Natural killer cell (primary cell): Measurements from ENCODE around the gene KCNQ1OT1. TPM values are rescaled to one million over a fixed set of nuclear protein-coding genes. Genes with fewer than 3 reads are reported as not detected.

Experiments used
- ATAC-seq, 3 donors: fragments of 150-1000 bp in 2 of 3; fragments of 200-7000 bp in 1 of 3; cut with Tn5 transposase; 1 replicate in 1 of 3; 2 replicates in 2 of 3; pipeline ENCODE4 v1.10.0; 2021; ENCODE audit warnings: mild to moderate bottlenecking in 2 of 3, moderate library complexity in 2 of 3
- DNase-seq, 2 donors: peaks; one replicate each; pipeline versions ENCODE4 v3.0.0 to v3.0.0-alpha.2; 2013 to 2021; ENCODE audit warnings: mixed read lengths in 1 of 2
- H3K27ac ChIP-seq: one replicate; pipeline ENCODE4 v1.5.1; 2013; ENCODE audit warnings: mild to moderate bottlenecking, low read length
- H3K27me3 ChIP-seq: one replicate; pipeline ENCODE4 v1.6.1; 2013; ENCODE audit warnings: low read length; ENCODE audit not compliant: control insufficient read depth, insufficient read depth
- H3K36me3 ChIP-seq: one replicate; pipeline ENCODE4 v1.6.1; 2013; ENCODE audit warnings: low read length; ENCODE audit not compliant: control insufficient read depth, insufficient read depth
- H3K4me1 ChIP-seq: one replicate; pipeline ENCODE4 v1.6.1; 2013; ENCODE audit warnings: low read length; ENCODE audit not compliant: control insufficient read depth, insufficient read depth
- H3K4me3 ChIP-seq: one replicate; pipeline ENCODE4 v1.5.1; 2013; ENCODE audit warnings: low read length
- H3K9me3 ChIP-seq: one replicate; pipeline ENCODE4 v1.6.1; 2013; ENCODE audit warnings: low read length; ENCODE audit not compliant: control insufficient read depth, insufficient read depth
- H3K27ac Mint-ChIP-seq, 2 donors: one replicate each; pipeline ENCODE4 v1.8.0; 2022; ENCODE audit warnings: mild to moderate bottlenecking in 2 of 2, mixed read lengths in 2 of 2, moderate library complexity in 1 of 2
- H3K27me3 Mint-ChIP-seq, 2 donors: one replicate each; pipeline ENCODE4 v1.8.0; 2022; ENCODE audit warnings: low read depth in 2 of 2, mixed read lengths in 2 of 2
- H3K36me3 Mint-ChIP-seq: one replicate; pipeline ENCODE4 v1.8.0; 2022; ENCODE audit warnings: mixed read lengths
- H3K4me1 Mint-ChIP-seq, 2 donors: one replicate each; pipeline ENCODE4 v1.8.0; 2022; ENCODE audit warnings: mixed read lengths in 2 of 2
- H3K4me3 Mint-ChIP-seq: one replicate; pipeline ENCODE4 v1.8.0; 2022; ENCODE audit warnings: mild to moderate bottlenecking, moderate library complexity, mixed read lengths
- H3K9me3 Mint-ChIP-seq, 2 donors: one replicate each; pipeline ENCODE4 v1.8.0; 2022; ENCODE audit warnings: mixed read lengths in 2 of 2
- CTCF ChIP-seq: fragments of 200-600 bp; IDR thresholded peaks from one replicate; pipeline ENCODE4 v1.8.0; 2022; ENCODE audit warnings: antibody characterized with exemption
- WGBS: methylation state at CpG from one replicate; pipeline ENCODE4 v1.1.7; 2013; ENCODE audit warnings: missing lambda C conversion rate; ENCODE audit not compliant: insufficient coverage; 5-methylcytosine and 5-hydroxymethylcytosine counted together
- intact Hi-C: fragments of 100-400 bp; cut with micrococcal nuclease; formaldehyde crosslinking; loops from one replicate; pipeline ENCODE4 v1.14.2; 2022
- total RNA-seq, 4 donors: library from RNA; stranded (reverse); fragments of 120-200 nt in 1 of 4; gene quantifications; one replicate each; pipeline versions ENCODE4 v1.2.3 to v1.2.4, GENCODE V29; 2013 to 2022

Gene KCNQ1OT1
- total RNA-seq, 3 donors from 2014 or later (not counting 1 experiment from before 2014, with no cell fraction given): 0.72 to 0.78 (median 0.75) TPM

- Histone ChIP-seq H3K4me3 (no peak overlapping the region), H3K27me3 (no peaks in the 10 kb centered on the region), H3K27ac (no peak overlapping the region), H3K4me1 (no peaks in the 10 kb centered on the region), H3K9me3 (no peaks in the 10 kb centered on the region), H3K36me3 (no peaks in the 10 kb centered on the region)
- no peak for TF ChIP-seq CTCF
- DNase-seq: no peak
- no peaks in the 10 kb centered on the region for H3K36me3 Mint-ChIP-seq
- no peaks in the 10 kb centered on the region for H3K27me3 Mint-ChIP-seq
- intact Hi-C loops: no loop called here
- no peaks in the 10 kb centered on the region for H3K4me1 Mint-ChIP-seq
- H3K4me3 Mint-ChIP-seq: no peak overlapping the region
- no peak overlapping the region for H3K27ac Mint-ChIP-seq
- WGBS: 72% methylated on average over 8 of the region's 8 CpGs
- ATAC-seq: no peak
- H3K9me3 Mint-ChIP-seq: no peaks in the 10 kb centered on the region
These were observed 9.6 kb upstream of the KCNQ1OT1 start for GRCh38 chr11:2709429-2709828.

GRCh38 chr11:2708757-2709281, 9.0 kb upstream of the KCNQ1OT1 start:
- Histone ChIP-seq H3K36me3 (no peaks in the 10 kb centered on the region), H3K4me1 (no peaks in the 10 kb centered on the region), H3K9me3 (no peaks in the 10 kb centered on the region), H3K27ac (no peak overlapping the region), H3K27me3 (no peaks in the 10 kb centered on the region), H3K4me3 (no peak overlapping the region)
- TF ChIP-seq CTCF: no peak
- no peak overlapping the region for H3K27ac Mint-ChIP-seq
- 90% methylated on average over 12 of the region's 14 CpGs for WGBS
- intact Hi-C loops: no loop called here
- no peaks in the 10 kb centered on the region for H3K4me1 Mint-ChIP-seq
- H3K27me3 Mint-ChIP-seq: no peaks in the 10 kb centered on the region
- H3K4me3 Mint-ChIP-seq: no peak overlapping the region
- H3K9me3 Mint-ChIP-seq: no peaks in the 10 kb centered on the region
- DNase-seq (no peak), ATAC-seq (no peak)
- no peaks in the 10 kb centered on the region for H3K36me3 Mint-ChIP-seq

GRCh38 chr11:2708151-2708581, 8.4 kb upstream of the KCNQ1OT1 start:
- no peaks in the 10 kb centered on the region for H3K27me3 ChIP-seq
- H3K4me3 Mint-ChIP-seq: no peak overlapping the region
- H3K9me3 Mint-ChIP-seq: no peaks in the 10 kb centered on the region
- no peak overlapping the region for H3K4me3 ChIP-seq
- no peaks in the 10 kb centered on the region for H3K27me3 Mint-ChIP-seq
- no peak overlapping the region for H3K27ac ChIP-seq
- no peaks in the 10 kb centered on the region for H3K4me1 Mint-ChIP-seq
- intact Hi-C loops: no loop called here
- no peaks in the 10 kb centered on the region for H3K36me3 Mint-ChIP-seq
- no peaks in the 10 kb centered on the region for H3K9me3 ChIP-seq
- no peaks in the 10 kb centered on the region for H3K4me1 ChIP-seq
- DNase-seq: no peak
- no peak for TF ChIP-seq CTCF
- no peak for ATAC-seq
- 90% methylated on average over 11 of the region's 11 CpGs for WGBS
- no peak overlapping the region for H3K27ac Mint-ChIP-seq
- H3K36me3 ChIP-seq: no peaks in the 10 kb centered on the region

GRCh38 chr11:2707736-2708135, 7.9 kb upstream of the KCNQ1OT1 start:
- Mint-ChIP-seq H3K9me3 (no peaks in the 10 kb centered on the region), H3K27me3 (no peaks in the 10 kb centered on the region), H3K4me3 (no peak overlapping the region), H3K27ac (no peak overlapping the region), H3K36me3 (no peaks in the 10 kb centered on the region), H3K4me1 (no peaks in the 10 kb centered on the region)
- Histone ChIP-seq H3K4me1 (no peaks in the 10 kb centered on the region), H3K9me3 (no peaks in the 10 kb centered on the region), H3K27me3 (no peaks in the 10 kb centered on the region), H3K36me3 (no peaks in the 10 kb centered on the region), H3K4me3 (no peak overlapping the region), H3K27ac (no peak overlapping the region)
- DNase-seq (no peak), ATAC-seq (no peak)
- WGBS: 85% methylated on average over 7 of the region's 7 CpGs
- intact Hi-C loops: no loop called here
- no peak for TF ChIP-seq CTCF
